Type B pancreatic cell (in vitro differentiated cells): ENCODE results near the gene ABLIM2. TPM values are rescaled to one million over a fixed set of nuclear protein-coding genes. Genes with fewer than 3 reads are reported as not detected.

Experiments
- DNase-seq: peaks from one replicate; pipeline ENCODE4 v3.0.0; 2021; ENCODE audit warnings: mixed read lengths; ENCODE audit not compliant: unreplicated experiment; ENCODE audit errors: extremely low spot score
- H3K27ac Mint-ChIP-seq: 2 replicates; pipeline ENCODE4 v1.8.0; 2021; ENCODE audit warnings: mild to moderate bottlenecking, mixed read lengths
- H3K27me3 Mint-ChIP-seq: 2 replicates; pipeline ENCODE4 v1.8.0; 2021; ENCODE audit warnings: mixed read lengths
- H3K36me3 Mint-ChIP-seq: 2 replicates; pipeline ENCODE4 v1.8.0; 2021; ENCODE audit warnings: mixed read lengths
- H3K4me1 Mint-ChIP-seq: one replicate; pipeline ENCODE4 v1.8.0; 2021; ENCODE audit warnings: mixed read lengths; ENCODE audit not compliant: unreplicated experiment
- H3K4me3 Mint-ChIP-seq: 2 replicates; pipeline ENCODE4 v1.8.0; 2021; ENCODE audit warnings: mild to moderate bottlenecking, mixed read lengths
- H3K9me3 Mint-ChIP-seq: 2 replicates; pipeline ENCODE4 v1.8.0; 2021; ENCODE audit warnings: mixed read lengths
- total RNA-seq: library from RNA; stranded (reverse); gene quantifications from 2 replicates; pipeline ENCODE4 v1.2.1, GENCODE V29; 2021; ENCODE audit warnings: low replicate concordance
- TF ChIP-seq, protein P1 (sequence below): fragments of 200-600 bp; sonication (generic); conservative IDR thresholded peaks from 2 replicates; pipeline ENCODE4 v1.5.0; 2021; ENCODE audit warnings: antibody characterized with exemption, mild to moderate bottlenecking

ABLIM2 gene
- total RNA-seq, 1 donor from 2014 or later: 2.6 TPM

DNA sequence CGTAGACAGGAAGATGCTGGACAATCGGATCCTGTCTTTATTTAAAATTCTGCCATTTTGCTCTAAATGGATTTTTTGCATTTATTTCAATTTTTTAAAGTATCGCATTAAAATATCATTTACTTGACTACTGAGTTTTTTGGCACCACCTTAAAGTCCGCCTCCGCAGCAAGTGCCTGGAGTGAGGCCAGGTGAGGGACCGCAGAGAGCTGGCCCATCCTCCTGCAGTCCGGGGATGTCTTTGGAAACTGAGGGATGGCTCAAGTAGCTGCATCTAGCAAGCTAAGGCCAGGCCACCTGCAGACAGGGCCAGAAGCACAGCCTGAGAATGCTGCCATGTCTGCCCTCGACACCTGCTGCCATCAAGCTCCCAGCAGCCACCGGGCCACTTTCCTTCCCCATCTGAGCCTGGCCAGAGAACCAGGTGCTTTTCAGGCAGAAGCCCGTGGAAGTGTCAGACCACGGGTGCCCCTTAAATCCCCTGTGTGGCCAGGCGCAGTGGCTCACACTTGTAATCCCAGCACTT lies 69.6 kb downstream of the ABLIM2 start:
- DNase-seq: no peak
- peaks cover 4% of the 10 kb centered on the region for H3K4me1 Mint-ChIP-seq
- H3K27ac Mint-ChIP-seq: no peak overlapping the region
- no peaks in the 10 kb centered on the region for H3K27me3 Mint-ChIP-seq
- H3K36me3 Mint-ChIP-seq: no peaks in the 10 kb centered on the region
- TF ChIP-seq, protein P1, sequence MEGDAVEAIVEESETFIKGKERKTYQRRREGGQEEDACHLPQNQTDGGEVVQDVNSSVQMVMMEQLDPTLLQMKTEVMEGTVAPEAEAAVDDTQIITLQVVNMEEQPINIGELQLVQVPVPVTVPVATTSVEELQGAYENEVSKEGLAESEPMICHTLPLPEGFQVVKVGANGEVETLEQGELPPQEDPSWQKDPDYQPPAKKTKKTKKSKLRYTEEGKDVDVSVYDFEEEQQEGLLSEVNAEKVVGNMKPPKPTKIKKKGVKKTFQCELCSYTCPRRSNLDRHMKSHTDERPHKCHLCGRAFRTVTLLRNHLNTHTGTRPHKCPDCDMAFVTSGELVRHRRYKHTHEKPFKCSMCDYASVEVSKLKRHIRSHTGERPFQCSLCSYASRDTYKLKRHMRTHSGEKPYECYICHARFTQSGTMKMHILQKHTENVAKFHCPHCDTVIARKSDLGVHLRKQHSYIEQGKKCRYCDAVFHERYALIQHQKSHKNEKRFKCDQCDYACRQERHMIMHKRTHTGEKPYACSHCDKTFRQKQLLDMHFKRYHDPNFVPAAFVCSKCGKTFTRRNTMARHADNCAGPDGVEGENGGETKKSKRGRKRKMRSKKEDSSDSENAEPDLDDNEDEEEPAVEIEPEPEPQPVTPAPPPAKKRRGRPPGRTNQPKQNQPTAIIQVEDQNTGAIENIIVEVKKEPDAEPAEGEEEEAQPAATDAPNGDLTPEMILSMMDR: no peak
- peaks cover 8% of the 10 kb centered on the region for H3K9me3 Mint-ChIP-seq
- no peak overlapping the region for H3K4me3 Mint-ChIP-seq

DNA sequence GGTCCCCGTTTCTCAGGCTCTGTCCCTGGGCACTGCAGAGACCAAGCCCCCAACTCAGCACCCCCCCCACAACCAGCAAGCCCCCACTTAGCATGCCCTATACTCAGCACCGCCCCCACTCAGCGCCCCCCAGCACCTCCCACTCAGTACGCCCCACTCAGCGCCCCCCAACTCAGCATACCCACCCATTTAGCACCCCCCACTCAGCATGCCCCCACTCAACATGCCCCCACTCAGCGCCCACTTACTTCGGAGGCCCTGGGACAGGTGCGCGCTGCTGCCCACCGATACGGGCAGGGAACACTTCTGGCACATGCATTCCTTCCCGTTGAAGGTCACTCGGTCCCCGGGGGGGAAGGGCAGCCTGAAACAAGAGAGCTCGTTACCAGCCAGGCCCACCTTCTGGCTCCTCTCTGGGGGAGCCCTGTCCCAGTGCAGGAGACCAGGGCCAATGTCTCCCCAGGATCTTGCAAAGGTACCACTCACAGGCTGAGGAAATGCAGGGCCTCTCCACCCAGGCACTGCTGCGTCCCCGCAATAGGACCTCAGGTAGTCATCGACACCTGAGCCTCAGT lies 70.6 kb downstream of the ABLIM2 start:
- Mint-ChIP-seq H3K36me3 (no peaks in the 10 kb centered on the region), H3K4me3 (no peak overlapping the region), H3K27ac (no peak overlapping the region), H3K4me1 (peaks cover 4% of the 10 kb centered on the region), H3K9me3 (no peaks in the 10 kb centered on the region), H3K27me3 (no peaks in the 10 kb centered on the region)
- no peak for DNase-seq
- TF ChIP-seq, protein P1: no peak

DNA sequence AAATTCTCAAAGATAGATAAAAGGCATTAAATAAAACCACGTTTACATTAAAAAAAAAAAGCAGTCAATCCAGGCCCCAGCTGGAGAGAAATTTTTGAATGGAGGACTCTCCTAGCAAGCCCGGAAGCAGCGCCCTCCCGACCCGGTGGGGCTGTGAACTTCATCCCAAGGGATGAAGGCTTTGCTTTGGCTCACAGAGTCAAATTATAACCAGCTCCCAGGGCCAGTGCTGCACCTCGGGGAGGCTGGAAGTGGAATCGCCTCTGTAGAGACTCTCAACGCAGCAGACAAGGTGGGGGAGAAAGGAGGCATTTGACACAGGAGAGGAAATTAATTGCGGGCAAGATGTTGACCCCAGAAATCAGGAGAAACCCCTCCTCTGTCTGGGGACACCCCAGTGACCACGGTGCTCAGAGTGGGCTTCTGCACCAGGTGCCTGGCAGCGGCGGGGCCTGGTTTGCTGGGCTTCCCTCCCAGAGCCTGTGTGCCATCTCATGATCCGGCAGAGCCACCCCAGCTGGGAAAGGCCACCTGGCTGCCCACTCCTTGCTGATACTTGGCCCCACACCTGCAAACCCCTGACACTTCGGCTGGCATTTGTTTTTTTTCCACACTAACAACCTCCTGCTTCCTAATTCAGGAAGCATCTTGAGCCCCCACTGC lies 71.7 kb downstream of the ABLIM2 start:
- Mint-ChIP-seq H3K36me3 (no peaks in the 10 kb centered on the region), H3K27ac (no peak overlapping the region), H3K4me1 (peaks cover 4% of the 10 kb centered on the region), H3K4me3 (no peak overlapping the region), H3K27me3 (no peaks in the 10 kb centered on the region), H3K9me3 (no peaks in the 10 kb centered on the region)
- no peak for DNase-seq
- TF ChIP-seq, protein P1: no peak

DNA sequence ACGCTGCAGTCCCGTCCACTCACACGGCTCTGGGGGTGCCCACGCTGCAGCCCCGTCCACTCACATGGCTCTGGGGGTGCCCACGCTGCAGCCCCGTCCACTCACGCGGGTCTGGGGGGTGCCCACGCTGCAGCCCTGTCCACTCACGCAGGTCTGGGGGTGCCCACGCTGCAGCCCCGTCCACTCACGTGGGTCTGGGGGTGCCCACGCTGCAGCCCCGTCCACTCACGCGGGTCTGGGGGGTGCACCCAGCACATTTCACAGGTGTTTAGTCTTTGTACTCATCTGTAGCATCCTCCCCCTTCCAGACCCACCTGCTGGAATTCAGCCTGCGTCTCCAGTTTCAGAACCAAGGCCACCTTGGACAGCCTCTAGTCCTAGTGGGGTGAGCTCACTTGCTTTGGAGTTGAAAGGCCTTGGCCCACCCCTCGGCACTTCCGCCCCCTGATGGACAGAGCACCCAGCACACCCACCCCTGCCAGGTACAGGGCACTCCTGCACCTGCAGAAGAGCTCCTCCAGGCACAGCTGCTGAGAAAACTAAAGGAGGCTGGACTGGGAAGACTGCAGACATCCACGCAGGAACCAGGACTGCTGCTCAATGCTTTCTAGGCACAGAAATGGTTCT lies 73.0 kb downstream of the ABLIM2 start:
- DNase-seq: no peak
- no peaks in the 10 kb centered on the region for H3K36me3 Mint-ChIP-seq
- H3K4me1 Mint-ChIP-seq: peaks cover 7% of the 10 kb centered on the region
- no peak overlapping the region for H3K4me3 Mint-ChIP-seq
- TF ChIP-seq, protein P1: no peak
- no peaks in the 10 kb centered on the region for H3K27me3 Mint-ChIP-seq
- no peak overlapping the region for H3K27ac Mint-ChIP-seq
- no peaks in the 10 kb centered on the region for H3K9me3 Mint-ChIP-seq

- H3K27me3 Mint-ChIP-seq: no peaks in the 10 kb centered on the region
- no peak overlapping the region for H3K27ac Mint-ChIP-seq
- peaks cover 12% of the 10 kb centered on the region for H3K4me1 Mint-ChIP-seq
- no peaks in the 10 kb centered on the region for H3K9me3 Mint-ChIP-seq
- no peak overlapping the region for H3K4me3 Mint-ChIP-seq
- no peak for DNase-seq
- H3K36me3 Mint-ChIP-seq: no peaks in the 10 kb centered on the region
- TF ChIP-seq, protein P1: no peak
These were observed 73.7 kb downstream of the ABLIM2 start for GRCh38 chr4:8084712-8085490.
